Aorta (tissue), 5 donors: ENCODE data around the gene RAB40B. TPM values are rescaled to one million over a fixed set of nuclear protein-coding genes. Genes with fewer than 3 reads are reported as not detected.

Experiments
- ATAC-seq: fragments of 200-7000 bp; cut with Tn5 transposase; one replicate; pipeline ENCODE4 v1.9.1; 2022; ENCODE audit warnings: moderate library complexity; ENCODE audit not compliant: low FRiP score
- DNase-seq, 2 donors: peaks; one replicate each; pipeline ENCODE4 v3.0.0-alpha.2; 2020
- H3K27ac ChIP-seq, 2 donors: one replicate each; pipeline ENCODE4 v1.5.1; 2013; ENCODE audit warnings: low read length in 2 of 2, mild to moderate bottlenecking in 2 of 2, moderate library complexity in 2 of 2, control low read depth in 1 of 2, inconsistent platforms in 1 of 2, low read depth in 1 of 2
- H3K27me3 ChIP-seq, 2 donors: one replicate each; pipeline ENCODE4 v1.6.1; 2013; ENCODE audit warnings: control low read depth in 1 of 2, low read length in 1 of 2, mild to moderate bottlenecking in 1 of 2, moderate library complexity in 1 of 2; ENCODE audit not compliant: insufficient read depth in 2 of 2, control insufficient read depth in 1 of 2
- H3K36me3 ChIP-seq, 2 donors: one replicate each; pipeline ENCODE4 v1.6.1; 2013; ENCODE audit warnings: control low read depth in 1 of 2, low read length in 1 of 2, mild to moderate bottlenecking in 1 of 2; ENCODE audit not compliant: insufficient read depth in 2 of 2, control insufficient read depth in 1 of 2
- H3K4me1 ChIP-seq, 2 donors: one replicate each; pipeline ENCODE4 v1.6.1; 2013; ENCODE audit warnings: low read length in 2 of 2, control low read depth in 1 of 2, mild to moderate bottlenecking in 1 of 2, moderate library complexity in 1 of 2; ENCODE audit not compliant: insufficient read depth in 2 of 2, control insufficient read depth in 1 of 2
- H3K4me3 ChIP-seq, 2 donors: one replicate each; pipeline ENCODE4 v1.5.1; 2013; ENCODE audit warnings: low read length in 2 of 2, control low read depth in 1 of 2, mild to moderate bottlenecking in 1 of 2
- H3K9me3 ChIP-seq: one replicate; pipeline ENCODE4 v1.6.1; 2013; ENCODE audit warnings: mild to moderate bottlenecking, low read length; ENCODE audit not compliant: control insufficient read depth
- WGBS, 2 donors: extraction: QIAGEN DNeasy Blood & Tissue Kit; methylation state at CpG; one replicate each; pipeline ENCODE4 v1.1.7; 2013; 5-methylcytosine and 5-hydroxymethylcytosine counted together
- intact Hi-C, 2 donors: fragments of 100-400 bp; cut with DNase I; formaldehyde crosslinking; loops; one replicate each; pipeline versions ENCODE4 v1.14.2 to v1.15.0; 2022
- polyA plus RNA-seq, 2 donors: library from polyadenylated mRNA; stranded (reverse); fragments of 200-250 nt; gene quantifications; one replicate each; pipeline ENCODE4 v1.2.3, GENCODE V29; 2013
- total RNA-seq, 2 donors: library from RNA; stranded (reverse); fragmentation: NEBNext Ultra II Directional; extraction: Animal tissue kit (Norgen Biotek cat#: 25700); gene quantifications; one replicate each; pipeline ENCODE4 v1.2.1, GENCODE V29; 2021
- donor health status: healthy with polysubstance abuse.
- donor health status: Bipolar disorder and iron deficiency.
- donor health status: DM: no; HTN: no; CAD: no.
- donor health status: DM: no; HTN: no; CAD: no.
- donor health status: DM: yes; HTN: yes; CAD: no.

Gene RAB40B
- total and polyA plus RNA-seq, 4 donors: 4.5 to 19.5 (median 11.2) TPM

DNA sequence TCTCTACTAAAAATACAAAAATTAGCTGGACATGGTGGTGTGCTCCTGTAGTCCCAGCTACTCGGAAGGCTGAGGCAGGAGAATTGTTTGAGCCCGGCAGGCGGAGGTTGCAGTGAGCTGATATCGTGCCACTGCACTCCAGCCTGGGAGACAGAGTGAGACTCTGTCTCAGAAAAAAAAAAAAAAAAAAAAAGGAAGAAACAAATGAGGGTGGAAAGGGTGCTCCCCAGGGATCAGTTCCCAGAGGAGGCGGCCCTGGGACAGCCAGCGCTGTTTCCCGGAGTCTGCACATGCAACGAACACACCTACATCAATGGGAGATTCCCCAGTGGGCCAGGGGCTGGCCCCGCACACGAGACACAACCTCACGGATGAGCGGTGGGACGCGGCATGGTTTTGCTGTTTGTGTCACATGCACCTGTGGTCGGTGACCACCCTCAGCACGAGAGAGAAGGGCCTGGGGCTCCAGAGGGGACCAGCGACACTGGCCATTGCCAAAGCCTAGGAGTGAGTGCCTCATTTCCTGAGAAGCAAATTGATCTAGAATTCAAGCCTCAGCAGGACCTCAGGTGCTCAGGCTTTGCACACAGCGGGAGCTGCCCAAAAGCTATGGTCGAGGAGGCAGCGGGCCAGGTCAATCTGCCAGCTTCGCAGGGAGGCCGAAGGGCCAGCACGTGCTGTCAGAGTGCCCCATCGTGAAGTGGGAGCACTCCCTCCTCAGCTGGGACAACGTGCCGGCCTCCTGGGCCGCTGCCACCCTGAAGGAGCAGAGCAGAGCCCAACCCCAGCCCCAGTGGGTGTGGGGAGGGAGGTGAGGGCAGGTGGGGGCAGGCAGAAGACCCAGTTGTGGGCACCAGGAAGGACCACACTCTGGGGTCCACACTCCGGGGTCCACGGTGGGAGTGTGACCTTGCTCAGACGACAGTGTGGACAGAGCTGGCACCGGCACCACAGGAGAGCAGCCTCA is 36.5 kb downstream of the RAB40B start:
- H3K4me1 ChIP-seq: no peaks in the 10 kb centered on the region
- ATAC-seq (no peak), DNase-seq (peak in 1 of 2 donors; percentile 60)
- intact Hi-C loops: no loop called here
- WGBS, 2 donors: 81 to 85% methylated on average over 31 of the region's 31 CpGs
- H3K9me3 ChIP-seq: no peaks in the 10 kb centered on the region
- H3K27ac ChIP-seq: no peak overlapping the region
- no peaks in the 10 kb centered on the region for H3K36me3 ChIP-seq
- H3K4me3 ChIP-seq: no peak overlapping the region
- H3K27me3 ChIP-seq: no peaks in the 10 kb centered on the region

DNA sequence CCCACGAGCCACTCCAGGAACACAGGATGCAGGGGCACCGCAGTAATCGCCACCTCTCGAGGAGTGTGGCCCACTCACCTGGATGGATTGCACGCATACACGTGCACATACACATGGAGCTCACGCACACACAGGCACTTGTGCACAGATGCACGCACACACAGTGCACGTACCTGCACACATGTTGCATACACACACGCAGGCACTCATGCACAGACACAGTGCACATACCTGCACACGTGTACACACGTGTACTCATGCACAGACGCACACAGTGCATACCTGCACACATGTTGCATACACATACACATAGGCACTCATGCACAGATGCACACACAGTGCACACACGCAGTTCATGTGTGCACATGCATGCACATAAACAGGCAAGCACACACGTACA is 38.6 kb downstream of the RAB40B start:
- intact Hi-C loops: no loop called here
- ATAC-seq (no peak), DNase-seq (peak in 1 of 2 donors; percentile 31)
- no peak overlapping the region for H3K27ac ChIP-seq
- no peaks in the 10 kb centered on the region for H3K27me3 ChIP-seq
- H3K9me3 ChIP-seq: no peaks in the 10 kb centered on the region
- H3K4me1 ChIP-seq: no peaks in the 10 kb centered on the region
- WGBS, 2 donors: 91% methylated on average over 15 of the region's 15 CpGs
- no peaks in the 10 kb centered on the region for H3K36me3 ChIP-seq
- no peak overlapping the region for H3K4me3 ChIP-seq

DNA sequence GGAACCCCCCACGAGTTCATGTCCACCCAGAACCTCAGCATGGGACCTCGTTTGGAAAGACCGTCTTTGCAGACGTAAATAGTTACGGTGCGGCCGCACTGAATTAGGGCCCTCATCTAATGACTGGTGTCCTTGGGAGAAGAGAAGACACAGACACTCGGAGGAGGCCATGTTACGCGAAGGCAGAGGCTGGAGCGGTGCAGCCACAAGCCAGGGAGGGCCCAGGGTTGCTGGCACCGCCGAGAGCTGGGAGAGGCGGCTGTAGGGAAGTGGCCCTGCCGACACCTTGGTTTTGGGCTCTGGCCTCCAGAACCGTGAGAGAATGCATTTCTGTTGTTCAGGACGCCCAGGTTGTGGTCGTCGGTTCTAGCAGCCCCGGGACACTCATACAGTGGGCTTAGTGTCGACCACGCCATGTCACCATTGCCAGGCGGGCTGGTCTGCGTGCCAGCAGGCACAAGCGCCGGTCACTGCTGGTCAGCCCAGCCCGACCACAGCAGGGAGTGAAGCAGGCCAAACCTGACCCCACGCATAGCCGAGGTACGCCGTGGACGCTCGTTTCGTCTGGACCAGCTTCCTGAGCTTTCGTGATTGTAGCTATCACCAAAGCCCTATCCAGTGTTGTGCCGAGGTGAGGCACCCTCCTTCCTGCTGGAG is 39.6 kb downstream of the RAB40B start:
- no peaks in the 10 kb centered on the region for H3K36me3 ChIP-seq
- 93 to 94% methylated on average over 36 of the region's 36 CpGs for WGBS, 2 donors

DNA sequence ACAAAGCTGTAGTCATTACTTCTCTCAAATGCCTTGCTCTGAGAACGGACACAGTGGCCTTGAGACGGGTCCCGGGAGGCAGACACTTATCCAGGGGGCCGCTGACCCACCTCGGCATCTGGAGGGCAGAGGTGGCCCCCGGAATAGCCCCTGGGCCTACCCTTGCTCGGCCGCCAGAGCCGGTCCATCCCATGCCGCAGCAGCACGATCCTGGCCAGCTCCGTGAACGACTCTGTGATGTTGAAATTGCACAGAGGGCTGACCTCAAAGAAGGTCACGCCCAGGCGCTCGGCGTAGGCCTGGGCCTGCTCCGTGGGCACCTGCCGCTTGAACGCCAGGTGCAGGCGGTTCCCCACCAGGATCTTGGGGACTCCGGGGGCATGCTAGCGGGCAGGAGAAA is 40.2 kb downstream of the RAB40B start:
- DNase-seq: peak in 1 of 2 donors; percentile 59
- Histone ChIP-seq H3K27ac (no peak overlapping the region), H3K27me3 (no peaks in the 10 kb centered on the region), H3K4me3 (no peak overlapping the region), H3K4me1 (no peaks in the 10 kb centered on the region), H3K36me3 (no peaks in the 10 kb centered on the region), H3K9me3 (no peaks in the 10 kb centered on the region)
- no peak for ATAC-seq
- intact Hi-C loops: no loop called here
- 95 to 96% methylated on average over 23 of the region's 23 CpGs for WGBS, 2 donors

More for the DNA sequence above, 39.6 kb downstream of the RAB40B start:
- Histone ChIP-seq H3K9me3 (no peaks in the 10 kb centered on the region), H3K4me3 (no peak overlapping the region), H3K27me3 (no peaks in the 10 kb centered on the region), H3K4me1 (no peaks in the 10 kb centered on the region), H3K27ac (no peak overlapping the region)
- intact Hi-C loops: no loop called here
- no peak for ATAC-seq
- peak in 1 of 2 donors; percentile 63 for DNase-seq

DNA sequence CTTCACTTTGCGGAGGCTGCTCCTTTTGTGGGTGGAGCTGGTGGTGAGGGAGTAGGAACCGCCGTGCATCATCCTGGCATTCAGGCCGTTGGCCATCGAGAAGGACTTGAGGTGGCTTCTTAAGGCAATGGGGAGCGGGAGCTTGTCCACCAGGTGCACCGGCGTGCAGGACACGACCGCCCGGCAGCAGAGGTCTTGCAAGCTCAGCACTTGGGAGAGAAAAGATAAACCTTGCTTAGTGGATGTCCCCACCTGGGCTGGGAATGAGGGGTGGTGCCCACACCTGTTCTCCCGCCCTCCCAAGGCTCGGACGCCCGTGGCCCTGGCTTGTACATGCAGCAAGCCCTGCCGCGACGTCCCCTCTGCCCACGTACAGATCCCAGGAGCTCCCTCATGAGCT is 40.6 kb downstream of the RAB40B start:
- 95 to 97% methylated on average over 19 of the region's 19 CpGs for whole genome bisulfite sequencing, 2 donors

DNA sequence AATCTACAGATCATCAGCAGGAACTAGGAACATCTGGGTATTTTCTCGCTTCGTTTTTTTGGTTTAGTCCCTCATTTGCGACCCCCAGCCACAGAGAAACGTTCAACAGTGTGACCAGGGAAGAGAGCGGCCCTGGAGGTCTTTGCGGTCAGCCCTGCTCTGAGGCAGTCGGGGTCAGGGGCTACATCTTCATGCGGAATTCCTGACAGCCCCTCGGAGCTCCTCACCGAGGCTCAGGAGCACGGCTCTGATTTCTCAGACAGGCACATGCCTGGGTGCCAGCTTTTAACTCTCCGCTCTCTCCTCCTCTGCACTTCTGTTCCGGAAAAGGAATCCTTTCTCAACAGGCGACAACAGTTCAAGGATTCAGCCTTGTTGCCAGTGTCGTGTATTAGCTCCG is 42.2 kb downstream of the RAB40B start:
- H3K4me3 ChIP-seq: no peak overlapping the region
- no peaks in the 10 kb centered on the region for H3K4me1 ChIP-seq
- no peaks in the 10 kb centered on the region for H3K27me3 ChIP-seq
- WGBS, 2 donors: 84 to 87% methylated on average over 16 of the region's 16 CpGs
- no peak overlapping the region for H3K27ac ChIP-seq
- no peaks in the 10 kb centered on the region for H3K36me3 ChIP-seq
- intact Hi-C loops: no loop called here
- no peaks in the 10 kb centered on the region for H3K9me3 ChIP-seq
- DNase-seq (peak in 1 of 2 donors; percentile 57), ATAC-seq (no peak)

More for the DNA sequence above, 40.6 kb downstream of the RAB40B start:
- Histone ChIP-seq H3K9me3 (no peaks in the 10 kb centered on the region), H3K4me3 (no peak overlapping the region), H3K36me3 (no peaks in the 10 kb centered on the region), H3K4me1 (no peaks in the 10 kb centered on the region), H3K27me3 (no peaks in the 10 kb centered on the region), H3K27ac (no peak overlapping the region)
- DNase-seq: peak in 1 of 2 donors; percentile 69
- no peak for ATAC-seq
- intact Hi-C loops: no loop called here

DNA sequence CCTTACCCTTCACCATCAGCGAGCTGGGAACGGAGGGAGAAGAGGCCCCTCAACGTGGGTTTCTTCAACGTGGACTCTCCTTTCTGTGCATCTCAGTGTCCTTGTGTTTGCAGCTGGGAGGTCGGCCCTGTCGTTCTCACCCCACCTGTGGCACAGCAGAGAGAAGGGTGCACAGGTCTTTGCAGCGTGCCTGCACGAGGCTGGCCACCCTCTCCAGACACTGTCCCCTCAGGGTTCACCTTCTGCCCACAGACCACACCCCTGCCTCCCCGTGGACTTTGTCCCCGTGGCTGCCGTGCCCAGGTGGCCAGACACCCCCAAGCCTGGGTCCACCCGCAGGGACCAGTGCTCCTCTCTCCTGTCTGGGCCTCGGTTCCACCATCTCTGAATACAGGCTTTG is 43.0 kb downstream of the RAB40B start:
- DNase-seq (peak in 1 of 2 donors; percentile 52), ATAC-seq (no peak)
- no peaks in the 10 kb centered on the region for H3K36me3 ChIP-seq
- intact Hi-C loops: no loop called here
- H3K4me1 ChIP-seq: no peaks in the 10 kb centered on the region
- no peak overlapping the region for H3K27ac ChIP-seq
- no peak overlapping the region for H3K4me3 ChIP-seq
- 86% methylated on average over 13 of the region's 13 CpGs for WGBS, 2 donors
- no peaks in the 10 kb centered on the region for H3K9me3 ChIP-seq
- H3K27me3 ChIP-seq: no peaks in the 10 kb centered on the region

DNA sequence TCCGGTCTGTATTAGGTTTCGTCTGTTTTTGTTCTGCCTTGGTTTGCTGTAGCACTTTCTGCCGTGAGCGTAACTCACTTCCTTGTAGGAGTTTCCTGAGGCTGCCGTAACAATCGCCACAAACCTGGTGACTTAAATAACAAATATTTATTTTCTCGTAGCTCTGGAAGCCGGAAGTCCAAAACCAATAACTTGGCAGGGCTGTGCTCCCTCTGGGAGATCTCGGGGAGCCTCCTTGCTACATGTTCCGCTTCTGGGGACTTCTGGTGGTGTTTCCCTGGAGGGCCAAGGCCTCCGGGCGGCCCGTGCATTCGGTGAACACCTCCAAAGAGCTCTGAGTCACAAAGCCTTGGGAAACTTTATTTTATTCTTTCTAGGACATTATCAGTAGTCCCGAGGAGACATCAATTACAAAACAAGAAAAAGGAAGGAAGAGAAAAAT is 43.4 kb downstream of the RAB40B start:
- Histone ChIP-seq H3K27me3 (no peaks in the 10 kb centered on the region), H3K4me3 (no peak overlapping the region), H3K4me1 (no peaks in the 10 kb centered on the region), H3K36me3 (no peaks in the 10 kb centered on the region), H3K27ac (no peak overlapping the region), H3K9me3 (no peaks in the 10 kb centered on the region)
- WGBS, 2 donors: 78 to 79% methylated on average over 15 of the region's 15 CpGs
- intact Hi-C loops: no loop called here
- no peak for ATAC-seq
- peak in 1 of 2 donors; percentile 64 for DNase-seq
